ENCODE results near the gene MYCBP2.
A peak's percentile ranks its signal among the peaks of the same experiment; 100 is the strongest.

The MYCBP2 gene

GRCh38 chr13:77067519-77067918, 259.4 kb downstream of the MYCBP2 start:
- DNase-seq, result no peak

- DNase-seq, result no peak
These were observed 261.3 kb downstream of the MYCBP2 start for GRCh38 chr13:77065461-77066147.

- no peak for DNase-seq
These were observed 264.8 kb downstream of the MYCBP2 start for GRCh38 chr13:77062097-77062496.

- DNase-seq, result no peak
These were observed 265.5 kb downstream of the MYCBP2 start for GRCh38 chr13:77061362-77061761.

- no peak for DNase-seq
These were observed 270.0 kb downstream of the MYCBP2 start for GRCh38 chr13:77056886-77057285.

- no peak for DNase-seq
These were observed 270.5 kb downstream of the MYCBP2 start for GRCh38 chr13:77056382-77056781.

- no peak for DNase-seq
These were observed 271.7 kb downstream of the MYCBP2 start for GRCh38 chr13:77055158-77055557.

- no peak for DNase-seq
These were observed 273.7 kb downstream of the MYCBP2 start for GRCh38 chr13:77053192-77053591.

GRCh38 chr13:77048681-77049080, 278.2 kb downstream of the MYCBP2 start:
- no peak for DNase-seq

- DNase-seq, result no peak
These were observed 279.1 kb downstream of the MYCBP2 start for GRCh38 chr13:77047649-77048343.

- DNase-seq, result no peak
These were observed 284.2 kb downstream of the MYCBP2 start for GRCh38 chr13:77042566-77043177.

GRCh38 chr13:77040835-77041234, 286.1 kb downstream of the MYCBP2 start:
- DNase-seq, result no peak

- no peak for DNase-seq
These were observed 286.8 kb downstream of the MYCBP2 start for GRCh38 chr13:77040076-77040475.

- no peak for DNase-seq
These were observed 287.9 kb downstream of the MYCBP2 start for GRCh38 chr13:77038907-77039480.

- no peak for DNase-seq
These were observed 290.6 kb downstream of the MYCBP2 start for GRCh38 chr13:77036279-77036678.

GRCh38 chr13:77034881-77035280, 292.0 kb downstream of the MYCBP2 start:
- DNase-seq, result no peak

- no peak for DNase-seq
These were observed 293.1 kb downstream of the MYCBP2 start for GRCh38 chr13:77033717-77034302.

GRCh38 chr13:77031656-77032243, 295.1 kb downstream of the MYCBP2 start:
- no peak for DNase-seq

- DNase-seq, result no peak
These were observed 297.5 kb downstream of the MYCBP2 start for GRCh38 chr13:77029436-77029835.

- no peak for DNase-seq
These were observed 298.7 kb downstream of the MYCBP2 start for GRCh38 chr13:77028202-77028601.

- DNase-seq, result peak; percentile 88
These were observed 299.9 kb downstream of the MYCBP2 start, which contains the start of gene FBXL3 for GRCh38 chr13:77026861-77027621. Gene FBXL3, minus strand, starts transcription at chr13:77027159. Its CDS starts 5,299 bp downstream, at chr13:77021860.

- peak; percentile 84 for DNase-seq
These were observed 300.5 kb downstream of the MYCBP2 start for GRCh38 chr13:77026255-77026860.

Data from CD4-positive, alpha-beta T cell treated with Interleukin-12 subunit alpha and Interleukin-12 subunit beta, for 1 hour (primary cell).